GM08714 (cell line): ENCODE results near the gene HDAC6.

ENCODE experiments used
- H3K4me3 ChIP-seq: fragments of 200-500 bp; sonication (Bioruptor generic); 2 replicates; pipeline ENCODE4 v1.5.1; 2014; ENCODE audit warnings: mild to moderate bottlenecking, low read length, inconsistent platforms
- ZNF274 ChIP-seq: IDR thresholded peaks from 2 replicates; pipeline ENCODE4 v1.6.1; 2012; ENCODE audit warnings: mild to moderate bottlenecking, low read depth, low read length

HDAC6 gene

DNA sequence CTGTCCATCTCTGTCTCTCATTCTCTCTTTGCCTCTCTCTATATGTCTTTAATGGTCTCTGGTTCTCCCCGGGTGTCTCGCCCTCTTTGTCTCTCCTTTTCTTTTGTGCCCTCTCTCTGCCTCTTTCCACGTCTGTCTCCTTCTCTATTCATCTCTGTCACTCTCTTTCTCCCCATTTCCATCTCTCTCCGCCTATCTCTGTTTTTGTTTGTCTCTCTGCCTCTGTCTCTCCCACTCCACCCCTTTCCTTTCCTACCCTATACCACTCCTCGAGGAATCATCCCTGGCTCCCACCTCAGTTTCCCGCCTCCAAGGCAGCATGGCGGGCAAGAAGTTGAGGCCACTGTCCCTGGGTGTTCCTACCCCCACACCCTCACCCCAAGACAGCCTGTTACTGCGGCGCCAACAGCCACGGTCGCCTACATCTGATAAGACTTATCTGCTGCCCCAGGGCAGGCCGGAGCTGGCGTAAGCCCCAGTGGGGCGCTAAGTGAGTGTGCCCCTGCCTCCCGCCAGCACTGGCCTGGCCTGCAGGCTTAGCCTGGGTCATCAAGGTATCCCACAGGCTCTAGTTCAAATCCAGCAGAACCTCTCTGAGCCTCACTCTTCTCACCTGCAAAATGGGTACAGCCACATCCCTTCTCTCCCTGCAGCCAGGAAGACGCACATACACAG lies 16.2 kb upstream of the HDAC6 start:
- no peak overlapping the region for H3K4me3 ChIP-seq
- no peak for TF ChIP-seq ZNF274

DNA sequence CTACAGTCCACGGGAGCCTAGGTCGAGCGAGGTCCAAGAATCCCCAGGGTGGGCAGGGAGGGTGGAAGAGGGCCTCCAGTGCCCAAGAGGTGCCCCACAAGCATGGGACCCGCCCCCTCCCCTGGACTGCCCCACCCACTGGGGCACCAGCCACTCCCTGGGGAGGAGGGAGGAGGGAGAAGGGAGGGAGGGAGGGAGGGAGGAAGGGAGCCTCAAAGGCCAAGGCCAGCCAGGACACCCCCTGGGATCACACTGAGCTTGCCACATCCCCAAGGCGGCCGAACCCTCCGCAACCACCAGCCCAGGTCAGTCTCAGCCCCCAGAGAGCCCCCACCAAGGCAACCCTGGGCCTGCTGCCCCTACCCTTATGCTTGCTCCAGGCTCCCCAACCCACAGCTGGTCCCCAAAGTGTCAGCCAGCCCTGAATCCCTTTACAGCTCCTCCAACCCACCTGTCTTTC lies 15.5 kb upstream of the HDAC6 start, which contains the start of gene GATA1:
TSS of gene GATA1 (plus strand) at position 250 of the 460 bp plus-strand sequence. CDS start 4,520 bp downstream, outside the sequence.
- no peak for TF ChIP-seq ZNF274
- no peak within 1 kb of the TSS for H3K4me3 ChIP-seq

DNA sequence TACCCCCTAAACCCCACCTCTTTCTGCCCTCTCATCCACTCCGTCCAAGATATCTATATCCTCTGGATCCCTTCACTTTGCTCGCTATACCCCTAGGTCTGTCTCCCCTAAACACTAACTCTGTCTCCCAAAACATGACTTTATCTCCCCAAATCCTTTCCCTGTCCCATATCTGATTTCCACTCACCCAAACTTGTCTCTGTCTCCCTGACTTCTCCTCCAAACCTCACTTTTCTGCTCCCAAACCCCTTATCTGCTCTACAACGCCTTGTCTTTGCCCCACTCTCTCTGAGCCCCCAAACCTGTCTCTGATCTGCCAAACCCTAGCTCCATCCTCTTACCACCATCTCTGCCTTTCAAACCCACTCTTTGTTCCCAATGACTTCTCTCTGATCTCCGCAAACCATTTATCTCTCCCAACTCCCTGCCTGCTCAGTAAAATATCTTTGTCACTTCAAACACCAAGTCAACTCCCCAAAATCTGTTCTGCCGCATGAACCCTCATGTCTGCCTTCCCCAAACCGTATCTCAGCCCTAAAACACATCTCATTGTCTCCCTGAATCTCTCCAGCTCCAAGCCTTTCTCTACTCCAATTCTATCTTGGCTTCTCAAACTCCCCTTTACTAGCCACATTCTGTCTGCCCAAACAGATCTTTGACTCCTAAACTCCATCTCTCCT lies 14.9 kb upstream of the HDAC6 start:
- no peak overlapping the region for H3K4me3 ChIP-seq
- no peak for TF ChIP-seq ZNF274

- no peak for TF ChIP-seq ZNF274
- H3K4me3 ChIP-seq: no peak overlapping the region
Observed at GRCh38 chrX:48787505-48788443, 14.1 kb upstream of the HDAC6 start.

- H3K4me3 ChIP-seq: no peak overlapping the region
- no peak for TF ChIP-seq ZNF274
Observed at GRCh38 chrX:48789366-48790220, 12.3 kb upstream of the HDAC6 start.

DNA sequence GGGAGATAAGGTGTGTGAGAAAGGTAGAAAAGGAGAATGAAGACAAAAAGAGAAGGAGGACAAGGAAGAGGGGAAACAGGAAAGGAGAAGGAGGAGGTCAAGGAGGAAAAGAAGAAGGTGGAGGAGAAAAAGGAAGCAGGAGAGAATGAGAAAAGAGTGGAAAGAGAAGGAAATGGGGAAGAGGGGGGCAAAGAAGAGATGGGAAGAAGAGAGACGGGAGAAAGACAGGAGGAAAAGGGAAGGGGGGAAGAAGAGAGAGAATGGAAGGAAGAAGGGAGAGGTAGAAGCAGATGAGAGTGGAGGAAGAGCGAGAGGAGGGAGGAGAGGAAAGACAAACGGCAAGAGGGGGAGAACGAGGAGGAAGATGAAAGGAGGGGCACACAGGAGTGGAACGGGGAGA lies 11.4 kb upstream of the HDAC6 start:
- TF ChIP-seq ZNF274: no peak
- H3K4me3 ChIP-seq: no peak overlapping the region

- H3K4me3 ChIP-seq: no peak overlapping the region
- no peak for TF ChIP-seq ZNF274
Observed at GRCh38 chrX:48791063-48791820, 10.6 kb upstream of the HDAC6 start.

DNA sequence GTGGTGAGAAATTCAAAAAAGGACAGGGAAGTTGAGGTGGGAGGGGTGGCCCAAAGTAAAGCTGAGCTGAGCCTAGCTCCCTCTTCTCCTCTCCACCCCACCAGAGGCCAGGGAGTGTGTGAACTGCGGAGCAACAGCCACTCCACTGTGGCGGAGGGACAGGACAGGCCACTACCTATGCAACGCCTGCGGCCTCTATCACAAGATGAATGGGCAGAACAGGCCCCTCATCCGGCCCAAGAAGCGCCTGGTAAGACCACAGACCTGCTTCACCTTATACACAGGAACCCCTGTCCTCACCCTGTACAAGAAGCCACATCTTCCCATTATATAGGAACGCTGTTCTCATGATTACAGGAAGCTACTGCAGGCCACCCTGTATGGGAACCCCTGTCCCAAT lies 9.6 kb upstream of the HDAC6 start:
- TF ChIP-seq ZNF274: no peak
- no peak overlapping the region for H3K4me3 ChIP-seq

- no peak overlapping the region for H3K4me3 ChIP-seq
- TF ChIP-seq ZNF274: no peak
Observed at GRCh38 chrX:48793935-48794334, 7.9 kb upstream of the HDAC6 start.

- no peak overlapping the region for H3K4me3 ChIP-seq
- TF ChIP-seq ZNF274: no peak
Observed at GRCh38 chrX:48794340-48794910, 7.4 kb upstream of the HDAC6 start.

GRCh38 chrX:48794911-48795515 lies 6.9 kb upstream of the HDAC6 start:
- no peak for TF ChIP-seq ZNF274
- no peak overlapping the region for H3K4me3 ChIP-seq

GRCh38 chrX:48798318-48798717 lies 3.5 kb upstream of the HDAC6 start:
- no peak for TF ChIP-seq ZNF274
- H3K4me3 ChIP-seq: no peak overlapping the region
